Glutamatergic neuron (in vitro differentiated cells): ENCODE results near the gene CHURC1. TPM values are rescaled to one million over a fixed set of nuclear protein-coding genes. Genes with fewer than 3 reads are reported as not detected.

Experiments used
- DNase-seq: peaks from one replicate; pipeline ENCODE4 v3.0.0; 2022
- H3K27ac Mint-ChIP-seq: one replicate; pipeline ENCODE4 v1.8.0; 2020; ENCODE audit warnings: mild to moderate bottlenecking, mixed read lengths, inconsistent platforms; ENCODE audit not compliant: unreplicated experiment
- H3K27me3 Mint-ChIP-seq: one replicate; pipeline ENCODE4 v1.8.0; 2020; ENCODE audit warnings: mild to moderate bottlenecking, moderate library complexity, mixed read lengths, inconsistent platforms; ENCODE audit not compliant: unreplicated experiment
- H3K36me3 Mint-ChIP-seq: one replicate; pipeline ENCODE4 v1.8.0; 2020; ENCODE audit warnings: mild to moderate bottlenecking, mixed read lengths, inconsistent platforms; ENCODE audit not compliant: unreplicated experiment
- H3K4me1 Mint-ChIP-seq: one replicate; pipeline ENCODE4 v1.8.0; 2020; ENCODE audit warnings: mild to moderate bottlenecking, low read depth, mixed read lengths, inconsistent platforms; ENCODE audit not compliant: unreplicated experiment
- H3K4me3 Mint-ChIP-seq: one replicate; pipeline ENCODE4 v1.8.0; 2020; ENCODE audit warnings: mild to moderate bottlenecking, mixed read lengths, inconsistent platforms; ENCODE audit not compliant: unreplicated experiment
- H3K9me3 Mint-ChIP-seq: one replicate; pipeline ENCODE4 v1.8.0; 2020; ENCODE audit warnings: mild to moderate bottlenecking, moderate library complexity, mixed read lengths, inconsistent platforms; ENCODE audit not compliant: unreplicated experiment
- total RNA-seq: library from RNA; stranded (reverse); fragmentation: NEBNext Ultra II Directional; extraction: Animal tissue kit (Norgen Biotek cat#: 25700); gene quantifications from one replicate; pipeline ENCODE4 v1.2.1, GENCODE V29; 2021; ENCODE audit not compliant: unreplicated experiment
- TF ChIP-seq, protein P1 (sequence below): fragments of 200-600 bp; sonication (generic); IDR thresholded peaks from one replicate; pipeline ENCODE4 v1.5.0; 2021; ENCODE audit not compliant: partially characterized antibody, unreplicated experiment

The CHURC1 gene
- total RNA-seq, 1 donor from 2014 or later, result 40.6 TPM

DNA sequence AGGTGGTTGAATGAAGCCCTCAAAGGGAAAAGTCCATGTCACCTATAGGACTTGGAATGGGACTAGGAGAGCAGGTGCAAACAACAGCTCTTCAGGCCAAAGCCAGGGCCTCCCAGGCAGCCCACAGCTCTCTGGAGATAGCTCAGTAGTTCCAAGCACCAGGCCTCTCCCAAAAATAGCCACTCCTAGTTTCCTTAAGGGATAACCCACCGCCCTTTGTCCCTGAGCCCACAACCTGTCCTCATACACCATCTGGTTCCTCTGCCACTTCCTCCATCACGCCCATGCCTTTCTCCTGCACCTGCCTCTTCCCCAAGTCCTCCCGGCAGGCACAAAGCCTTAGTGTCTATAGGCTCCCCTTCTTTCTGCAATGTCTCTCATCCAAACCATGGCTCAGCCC lies 55.8 kb downstream of the CHURC1 start:
- Mint-ChIP-seq H3K27ac (peak overlapping the region; percentile 40), H3K9me3 (peaks cover 2% of the 10 kb centered on the region), H3K27me3 (peaks cover 13% of the 10 kb centered on the region), H3K4me3 (peak overlapping the region; percentile 84), H3K4me1 (peaks cover 25% of the 10 kb centered on the region), H3K36me3 (peaks cover 4% of the 10 kb centered on the region)
- TF ChIP-seq, protein P1, sequence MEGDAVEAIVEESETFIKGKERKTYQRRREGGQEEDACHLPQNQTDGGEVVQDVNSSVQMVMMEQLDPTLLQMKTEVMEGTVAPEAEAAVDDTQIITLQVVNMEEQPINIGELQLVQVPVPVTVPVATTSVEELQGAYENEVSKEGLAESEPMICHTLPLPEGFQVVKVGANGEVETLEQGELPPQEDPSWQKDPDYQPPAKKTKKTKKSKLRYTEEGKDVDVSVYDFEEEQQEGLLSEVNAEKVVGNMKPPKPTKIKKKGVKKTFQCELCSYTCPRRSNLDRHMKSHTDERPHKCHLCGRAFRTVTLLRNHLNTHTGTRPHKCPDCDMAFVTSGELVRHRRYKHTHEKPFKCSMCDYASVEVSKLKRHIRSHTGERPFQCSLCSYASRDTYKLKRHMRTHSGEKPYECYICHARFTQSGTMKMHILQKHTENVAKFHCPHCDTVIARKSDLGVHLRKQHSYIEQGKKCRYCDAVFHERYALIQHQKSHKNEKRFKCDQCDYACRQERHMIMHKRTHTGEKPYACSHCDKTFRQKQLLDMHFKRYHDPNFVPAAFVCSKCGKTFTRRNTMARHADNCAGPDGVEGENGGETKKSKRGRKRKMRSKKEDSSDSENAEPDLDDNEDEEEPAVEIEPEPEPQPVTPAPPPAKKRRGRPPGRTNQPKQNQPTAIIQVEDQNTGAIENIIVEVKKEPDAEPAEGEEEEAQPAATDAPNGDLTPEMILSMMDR, result no peak
- no peak for DNase-seq

DNA sequence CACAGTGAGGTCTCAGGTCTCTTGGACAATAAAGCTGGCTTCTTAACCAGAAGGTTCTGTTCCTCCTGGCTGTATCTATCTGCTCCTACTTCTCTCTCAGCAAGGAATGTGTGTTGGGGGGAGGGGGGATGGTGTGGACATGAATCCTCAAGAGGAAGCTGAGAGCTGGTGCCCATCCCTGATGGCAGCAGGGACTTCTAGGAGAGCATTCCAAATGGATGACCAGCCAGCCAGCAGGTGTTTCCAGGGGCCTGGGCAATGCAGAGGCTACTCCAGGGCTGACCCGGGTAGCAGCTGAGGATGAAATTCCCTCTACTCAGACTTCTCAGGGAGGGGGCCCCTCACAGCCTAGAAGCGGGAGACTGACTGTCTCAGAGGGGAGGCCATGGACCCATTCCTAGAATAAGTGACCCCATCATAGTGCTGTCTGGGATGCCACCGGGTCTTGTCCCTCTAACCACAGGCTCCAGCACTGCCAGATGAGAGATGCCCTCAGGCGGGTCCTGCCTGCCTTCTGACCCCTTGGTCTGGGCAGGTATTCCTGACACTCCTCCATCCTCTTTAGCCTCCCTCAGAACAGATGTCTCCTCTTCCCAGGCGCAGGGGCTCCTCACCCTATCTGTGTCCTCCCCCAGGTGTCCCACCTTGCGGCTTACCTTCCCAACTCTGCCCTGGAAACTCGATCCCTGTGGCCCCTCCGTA lies 56.7 kb downstream of the CHURC1 start:
- Mint-ChIP-seq H3K4me3 (peak overlapping the region; percentile 84), H3K9me3 (peaks cover 2% of the 10 kb centered on the region), H3K27me3 (peaks cover 13% of the 10 kb centered on the region), H3K36me3 (peaks cover 4% of the 10 kb centered on the region), H3K27ac (peak overlapping the region; percentile 53), H3K4me1 (peaks cover 22% of the 10 kb centered on the region)
- DNase-seq, result no peak
- TF ChIP-seq, protein P1, result no peak

DNA sequence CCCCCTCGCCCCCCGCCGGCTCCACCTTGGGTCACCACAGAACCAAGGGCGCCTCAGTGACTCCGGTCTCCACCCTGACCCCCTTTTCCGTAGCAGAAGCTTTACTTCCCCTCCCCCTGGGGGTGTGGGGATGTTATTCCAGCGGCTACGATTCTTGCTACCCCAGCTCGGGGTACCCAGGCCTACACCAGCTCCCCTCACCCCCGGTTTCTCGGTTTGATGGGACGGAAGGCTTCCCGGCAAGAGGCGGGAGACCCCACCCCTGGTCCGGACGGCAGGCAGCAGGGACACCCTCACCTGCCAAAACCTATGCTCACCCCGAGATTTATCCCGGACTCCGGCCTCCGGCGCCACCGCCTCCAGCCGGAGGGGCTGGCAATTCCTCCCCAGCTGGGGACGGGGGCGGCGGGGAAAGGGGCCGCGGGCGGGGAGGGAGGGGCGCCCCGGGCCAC lies 57.3 kb downstream of the CHURC1 start:
- no peak for DNase-seq

GRCh38 chr14:64971943-64972791 lies 57.9 kb downstream of the CHURC1 start, which contains the start of gene RAB15:
TSS of gene RAB15 (minus strand) at chr14:64972336. CDS start at chr14:64972076, 260 bp downstream.
- no peaks in the 10 kb centered on the region for H3K36me3 Mint-ChIP-seq
- H3K4me1 Mint-ChIP-seq, result peaks cover 19% of the 10 kb centered on the region

More for the DNA sequence above, 57.3 kb downstream of the CHURC1 start:
- peaks cover 2% of the 10 kb centered on the region for H3K9me3 Mint-ChIP-seq
- peaks cover 21% of the 10 kb centered on the region for H3K4me1 Mint-ChIP-seq
- H3K4me3 Mint-ChIP-seq, result peak overlapping the region; percentile 84
- H3K36me3 Mint-ChIP-seq, result peaks cover 3% of the 10 kb centered on the region
- TF ChIP-seq, protein P1, result no peak
- peak overlapping the region; percentile 59 for H3K27ac Mint-ChIP-seq
- H3K27me3 Mint-ChIP-seq, result peaks cover 13% of the 10 kb centered on the region

More at GRCh38 chr14:64971943-64972791, 57.9 kb downstream of the CHURC1 start, which contains the start of gene RAB15:
- H3K27ac Mint-ChIP-seq, result peak within 1 kb of the TSS; percentile 59
- TF ChIP-seq, protein P1, result no peak
- H3K4me3 Mint-ChIP-seq, result peak within 1 kb of the TSS; percentile 84
- peaks cover 13% of the 10 kb centered on the region for H3K27me3 Mint-ChIP-seq
- peaks cover 2% of the 10 kb centered on the region for H3K9me3 Mint-ChIP-seq
- peak; percentile 61 for DNase-seq
